ENCODE measurements around the gene PLXDC1.

PLXDC1 gene

DNA sequence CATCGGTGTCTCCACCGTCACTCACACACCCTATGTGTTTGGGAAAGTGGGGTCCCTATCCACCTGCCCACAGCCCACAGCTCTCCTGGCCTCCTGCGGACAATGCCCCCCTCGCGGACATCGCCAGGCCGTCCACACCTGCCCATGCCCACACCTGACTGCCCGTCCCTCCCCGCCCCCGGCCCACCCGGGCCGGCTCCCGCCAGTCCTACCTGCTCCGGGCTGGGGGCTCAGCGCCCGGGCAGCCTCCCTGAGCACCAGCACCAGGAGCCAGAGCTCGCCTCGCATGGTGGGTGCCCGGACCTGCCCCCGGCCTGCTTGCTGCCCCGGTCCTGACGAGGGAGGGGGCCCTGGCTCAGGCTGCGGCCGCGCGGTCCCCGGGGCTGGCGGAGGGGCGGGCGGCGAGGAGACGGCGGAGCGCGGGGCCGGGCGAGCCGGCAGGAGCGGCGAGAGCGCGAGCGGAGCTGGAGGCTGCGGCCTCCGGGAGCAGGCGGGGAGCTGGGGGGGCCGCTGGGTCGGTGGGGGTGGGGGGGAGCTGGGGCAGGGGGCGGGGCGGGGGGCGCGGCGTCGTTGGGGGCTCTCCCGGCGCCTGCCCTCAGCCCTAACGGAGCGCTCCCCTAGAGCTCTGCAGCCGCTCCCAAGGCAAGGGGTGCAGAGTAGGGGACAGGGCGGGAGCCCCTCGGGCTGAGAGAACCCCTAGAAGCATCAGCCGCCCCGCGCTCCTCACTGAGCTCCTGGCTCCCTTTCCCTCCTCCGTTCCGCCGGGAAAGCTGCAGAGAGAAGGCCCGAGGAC is at the start of gene PLXDC1:
Gene PLXDC1, minus strand, starts transcription at position 488 of the 793 bp plus-strand sequence. Its CDS starts 200 bp downstream, at position 288.
- no peak for DNase-seq (ENCODE audit: low read depth)

DNA sequence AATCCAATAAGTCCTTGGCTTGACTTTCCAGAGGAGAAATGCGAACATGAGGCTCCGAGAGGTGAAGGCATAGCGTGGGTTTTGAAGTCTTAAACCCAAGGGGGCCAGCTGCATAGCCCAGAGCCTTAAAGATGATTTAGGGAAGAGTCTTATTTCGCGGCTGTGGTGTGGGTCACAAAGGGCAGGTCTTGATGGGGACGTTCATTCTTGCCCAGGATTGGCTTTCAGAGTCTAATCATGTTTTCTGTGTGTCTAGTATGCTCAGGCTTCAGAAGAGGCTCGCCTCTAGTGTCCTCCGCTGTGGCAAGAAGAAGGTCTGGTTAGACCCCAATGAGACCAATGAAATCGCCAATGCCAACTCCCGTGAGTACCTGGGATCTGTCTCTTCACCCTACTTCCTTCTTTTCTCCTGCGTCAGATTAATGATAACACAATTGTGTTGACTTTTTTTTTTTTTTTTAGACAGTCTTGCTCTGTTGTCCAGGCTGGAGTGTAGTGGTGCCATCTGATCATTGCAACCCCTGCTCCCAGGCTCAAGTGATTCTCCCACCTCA is 49.6 kb upstream of the PLXDC1 start:
- DNase-seq (ENCODE audit: low read depth) = no peak

DNA sequence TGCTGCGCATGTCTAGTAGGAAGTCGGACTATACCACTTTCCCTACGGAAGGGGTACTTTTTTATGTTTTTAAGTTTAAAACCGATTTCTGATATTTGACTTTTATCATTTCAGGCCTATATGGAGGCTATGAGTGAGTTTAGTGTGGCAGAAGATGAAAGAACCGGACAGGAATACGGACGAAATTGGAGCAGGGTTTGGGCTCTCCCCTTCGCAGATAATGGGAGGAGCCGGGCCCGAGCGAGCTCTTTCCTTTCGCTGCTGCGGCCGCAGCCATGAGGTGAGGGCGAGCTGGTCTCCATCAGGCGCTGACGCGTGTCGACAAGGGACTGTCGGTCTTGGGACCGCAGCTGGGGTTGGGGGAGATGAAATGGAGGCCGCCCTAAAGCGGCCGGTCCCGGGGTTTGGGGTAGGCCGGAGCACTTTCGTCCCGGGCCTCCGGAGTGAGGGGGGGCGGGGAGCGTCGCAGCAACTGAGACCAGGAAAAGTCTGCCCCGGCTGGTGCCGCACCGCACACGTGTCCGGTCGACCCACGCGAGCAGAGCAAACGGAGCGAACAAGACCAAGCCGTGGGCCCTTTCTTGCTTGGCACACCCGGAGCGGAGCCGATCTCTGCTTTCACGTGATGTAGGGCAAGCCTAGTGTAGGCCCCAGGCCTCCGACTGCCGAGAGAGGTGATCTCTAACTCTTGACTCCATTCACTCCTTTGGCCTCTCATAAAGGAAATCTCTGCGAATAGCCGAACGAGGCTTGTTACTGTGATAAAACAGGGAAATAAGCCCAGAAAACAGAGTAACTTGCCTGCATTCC is 48.8 kb upstream of the PLXDC1 start, which contains the start of gene RPL19:
Gene RPL19, plus strand, starts transcription at position 214 of the 810 bp plus-strand sequence. Its CDS starts 62 bp downstream, at position 276.
- DNase-seq (ENCODE audit: low read depth) = peak; percentile 70

DNA sequence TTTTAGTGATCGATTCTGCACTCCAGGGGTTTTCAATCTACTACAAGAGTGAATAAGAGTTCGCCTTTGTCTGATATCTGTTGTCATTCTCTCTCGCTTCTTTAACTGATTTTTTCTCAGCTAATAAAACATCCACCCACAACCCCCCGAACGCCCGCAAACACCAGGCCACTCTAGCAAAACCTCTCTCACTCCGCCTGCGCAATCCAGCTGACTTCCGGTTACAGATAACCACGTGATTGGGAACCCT is 48.3 kb upstream of the PLXDC1 start:
- peak; percentile 79 for DNase-seq (ENCODE audit: low read depth)

DNA sequence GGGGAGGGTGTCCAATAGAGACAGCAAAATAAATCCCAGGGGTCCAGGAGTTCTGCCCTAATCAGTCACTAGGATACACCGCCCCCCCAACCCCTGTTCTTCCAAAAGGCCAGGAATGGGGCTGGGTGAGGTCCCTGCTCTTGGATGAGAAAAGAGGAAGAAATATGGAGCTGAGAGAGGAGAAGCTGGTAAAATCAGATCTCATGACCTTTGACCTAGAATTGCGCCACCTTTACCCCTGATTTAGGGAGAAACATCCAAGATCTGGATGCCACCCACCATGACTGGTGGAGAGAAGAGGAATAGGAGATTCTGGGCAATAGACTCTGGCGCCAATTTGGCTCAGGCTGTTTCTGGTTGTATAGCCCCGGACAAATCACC is 46.7 kb upstream of the PLXDC1 start:
- DNase-seq (ENCODE audit: low read depth) = no peak

DNA sequence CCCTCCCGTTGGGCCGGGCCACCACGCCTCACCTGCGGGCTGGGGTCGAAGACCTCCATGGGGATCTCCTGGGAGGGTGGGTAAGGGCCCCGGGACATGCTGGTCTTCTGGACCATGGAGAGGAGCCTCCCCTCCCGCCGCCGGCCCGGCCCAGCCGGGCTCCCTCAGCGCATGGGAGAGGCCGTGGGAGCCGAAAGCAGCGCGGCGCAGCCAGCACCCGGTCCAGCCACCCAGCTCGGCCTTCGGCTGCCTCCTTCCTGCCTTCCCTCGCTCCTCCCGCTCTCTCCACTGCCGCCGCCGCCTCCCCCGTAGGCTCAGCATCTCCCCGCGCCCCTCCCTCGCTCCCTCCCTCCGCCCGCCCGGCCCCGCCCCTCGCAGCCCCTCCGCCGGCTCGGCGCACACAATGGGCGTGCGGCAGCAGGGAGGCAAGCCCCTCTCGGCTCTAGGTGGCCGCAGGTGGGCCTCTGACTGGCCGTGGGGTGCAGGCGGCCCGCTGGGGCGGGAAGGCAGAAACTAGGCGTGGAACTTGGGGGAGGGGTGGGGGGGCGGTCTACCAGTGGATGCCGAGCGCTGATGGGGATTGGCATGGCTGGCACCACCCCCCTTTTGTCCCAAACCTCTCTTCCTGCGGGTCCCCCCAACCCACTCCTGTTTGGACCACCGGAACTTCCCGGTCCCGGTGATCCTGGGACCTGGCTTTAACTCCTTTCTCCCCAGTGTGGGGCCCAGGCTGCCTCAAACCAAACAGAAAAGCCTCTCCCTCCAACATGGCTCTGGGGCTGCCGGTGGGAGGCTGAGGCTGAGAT is 46.1 kb upstream of the PLXDC1 start, which contains the start of gene CACNB1:
Gene CACNB1, minus strand, starts transcription at position 290 of the 806 bp plus-strand sequence. Its CDS starts 174 bp downstream, at position 116.
- DNase-seq (ENCODE audit: low read depth) = peak; percentile 56

DNA sequence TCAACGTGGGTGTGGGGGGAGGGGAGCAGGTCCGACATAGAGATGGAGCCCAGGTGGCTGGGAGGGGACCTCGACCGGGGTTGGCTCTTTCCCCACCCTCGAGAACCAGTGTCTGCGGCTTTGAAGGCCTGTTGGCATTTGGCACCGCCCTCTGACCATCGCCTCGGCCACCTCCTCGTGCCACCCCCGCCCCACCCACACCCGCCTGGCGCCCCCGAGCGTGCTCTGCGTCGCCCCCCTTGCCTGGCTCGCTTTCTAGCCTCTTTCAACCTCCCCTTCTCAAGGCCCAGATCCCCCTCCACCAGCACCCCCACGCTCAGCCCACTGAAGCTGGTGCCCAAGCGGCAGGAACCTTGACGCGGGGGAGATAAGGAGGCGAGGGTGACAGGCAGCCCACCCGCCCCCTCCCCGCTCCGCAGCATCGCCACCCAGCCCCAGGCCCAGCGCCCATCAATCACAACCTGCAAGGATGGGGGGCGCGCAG is 45.4 kb upstream of the PLXDC1 start:
- no peak for DNase-seq (ENCODE audit: low read depth)

DNA sequence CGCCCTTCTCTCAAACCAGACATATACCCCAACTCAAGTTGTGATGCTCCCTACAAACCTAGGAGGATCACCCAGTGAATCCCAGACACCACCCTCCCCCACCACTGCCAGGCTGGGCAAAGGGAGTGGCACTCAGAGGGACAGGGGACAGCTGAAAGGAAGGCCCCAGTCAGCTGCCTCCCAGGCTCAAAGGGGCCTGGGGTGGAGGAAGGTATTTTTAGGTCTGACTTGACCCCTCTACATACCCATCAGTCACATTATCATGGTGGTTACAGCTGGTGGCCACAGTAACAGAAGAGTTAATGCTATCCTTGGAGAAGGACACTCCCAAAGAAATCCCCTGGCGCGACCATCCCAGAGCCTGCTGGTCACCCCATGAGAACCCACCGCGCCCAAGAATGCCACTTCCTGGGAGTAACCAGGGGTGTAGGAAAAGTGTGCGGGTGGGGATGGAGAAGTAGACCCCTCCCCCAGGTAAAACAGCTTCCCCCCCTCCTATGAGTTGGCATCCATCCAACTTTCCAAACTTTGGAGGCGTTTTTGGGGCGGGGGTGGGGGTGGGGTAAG is 44.9 kb upstream of the PLXDC1 start:
- no peak for DNase-seq (ENCODE audit: low read depth)

DNA sequence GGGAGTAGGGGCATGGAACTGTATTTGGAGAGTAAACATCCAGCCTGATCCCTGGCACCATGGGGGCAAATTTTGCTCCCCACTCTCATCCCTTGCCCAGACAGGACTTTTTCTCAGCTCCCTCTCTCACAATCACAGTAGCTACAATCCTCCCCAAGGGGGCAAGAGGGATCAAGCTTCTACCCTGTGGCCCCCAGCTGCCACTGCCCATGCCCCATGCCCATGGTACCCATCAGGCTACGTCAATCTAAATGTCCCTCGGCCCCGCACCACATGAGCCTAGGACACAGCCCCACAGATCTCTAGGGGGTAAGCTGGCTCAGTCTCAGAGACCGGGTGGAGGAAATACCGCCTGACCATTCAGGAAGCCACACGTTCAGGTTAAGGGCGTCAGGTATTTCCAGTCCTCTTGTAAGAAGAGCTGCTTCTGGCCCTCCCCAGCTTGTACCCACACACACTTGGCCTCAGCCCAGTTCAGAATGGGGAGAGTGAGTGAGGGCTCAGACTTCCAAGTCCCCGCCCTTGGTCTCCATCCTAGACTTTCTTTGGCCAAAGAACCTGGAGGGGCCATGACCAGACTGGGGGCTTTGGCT is 44.2 kb upstream of the PLXDC1 start:
- no peak for DNase-seq (ENCODE audit: low read depth)

DNA sequence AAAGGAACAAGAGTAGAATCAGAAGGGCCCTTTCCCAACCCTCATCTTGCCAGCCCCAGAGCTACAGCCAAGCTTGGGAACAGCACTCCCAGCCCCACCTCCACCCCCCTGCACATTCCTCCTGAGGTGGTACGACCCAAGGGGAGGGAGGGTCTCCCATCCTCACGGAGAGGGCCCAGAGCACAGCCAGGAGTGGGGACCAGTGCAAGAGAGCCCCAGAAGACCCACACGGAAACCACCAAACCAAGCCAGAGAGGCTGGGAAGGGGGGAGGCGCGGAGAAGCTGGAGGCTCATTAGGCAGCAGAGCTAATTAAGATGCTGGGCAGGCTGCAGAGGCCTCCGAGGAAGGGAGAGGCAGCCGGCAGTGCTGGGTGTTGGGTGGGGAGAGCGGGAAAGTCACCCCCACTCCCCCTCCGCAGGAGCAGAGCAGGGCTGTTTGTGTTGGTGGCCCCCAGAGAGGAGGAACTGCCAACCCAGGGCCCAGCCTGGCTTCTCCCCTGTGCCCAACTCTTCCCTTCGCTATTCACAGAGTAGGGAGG is 43.6 kb upstream of the PLXDC1 start:
- no peak for DNase-seq (ENCODE audit: low read depth)

DNA sequence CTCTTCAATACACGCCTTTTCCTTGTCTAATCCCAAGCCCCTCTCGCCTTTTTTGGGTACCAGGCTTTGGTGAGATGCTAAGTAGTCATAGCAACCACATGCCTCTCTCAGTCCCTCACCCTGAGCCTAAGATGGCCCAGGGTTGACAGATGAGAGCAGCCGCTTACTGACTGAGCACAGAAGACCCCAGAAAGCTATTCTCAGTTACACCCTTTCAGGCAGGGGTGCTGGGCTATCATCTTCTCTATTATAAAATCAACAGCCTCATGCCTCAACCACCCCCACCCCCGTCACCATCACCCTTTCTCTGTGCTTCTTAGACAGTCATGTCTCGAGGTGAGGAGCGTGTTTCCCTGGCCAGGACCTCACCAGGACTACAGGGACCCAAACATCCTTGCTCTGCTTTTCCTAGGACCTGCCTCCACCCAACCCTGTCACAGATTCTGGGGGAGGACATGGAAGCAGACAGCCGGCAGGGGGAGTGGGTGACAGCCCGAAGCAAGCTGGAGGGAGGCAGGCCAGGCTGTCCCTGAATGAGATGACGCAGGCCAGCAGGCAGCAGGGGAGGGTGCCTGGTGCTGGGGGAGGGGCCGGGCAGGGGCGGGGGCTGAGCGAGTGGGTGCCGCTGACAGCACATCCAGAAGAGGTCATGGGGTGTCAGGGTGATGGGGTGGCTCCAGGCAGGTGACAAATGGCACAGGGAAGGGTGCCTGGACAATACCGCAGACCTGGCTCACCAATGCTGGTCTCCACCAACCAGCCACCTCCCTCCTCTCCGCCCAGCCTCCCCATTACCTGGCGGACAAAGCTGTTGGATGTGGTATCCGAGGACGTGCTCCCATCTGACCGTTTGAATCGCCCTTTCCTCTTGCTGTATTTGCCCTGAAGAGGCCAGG is 42.9 kb upstream of the PLXDC1 start:
- no peak for DNase-seq (ENCODE audit: low read depth)

DNA sequence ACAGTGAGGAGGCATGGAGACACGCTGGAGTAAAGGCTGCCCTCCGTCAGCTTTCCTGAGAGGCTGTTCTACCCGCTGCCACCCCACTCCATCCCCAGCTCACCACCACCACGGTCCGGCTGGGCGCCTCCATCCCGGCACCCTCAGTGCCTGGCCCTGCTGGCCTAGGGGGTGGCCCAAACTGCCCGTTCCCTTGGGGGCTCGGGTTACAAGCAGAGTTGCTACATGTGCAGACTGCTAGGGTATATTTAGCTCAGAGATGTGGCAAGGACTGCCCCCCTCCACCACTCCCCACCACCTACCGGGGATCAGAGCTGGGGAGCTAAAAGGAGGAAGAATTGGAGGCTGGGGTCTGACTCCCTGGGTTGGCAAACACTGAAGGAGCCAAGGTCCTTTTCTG is 41.9 kb upstream of the PLXDC1 start:
- no peak for DNase-seq (ENCODE audit: low read depth)

DNA sequence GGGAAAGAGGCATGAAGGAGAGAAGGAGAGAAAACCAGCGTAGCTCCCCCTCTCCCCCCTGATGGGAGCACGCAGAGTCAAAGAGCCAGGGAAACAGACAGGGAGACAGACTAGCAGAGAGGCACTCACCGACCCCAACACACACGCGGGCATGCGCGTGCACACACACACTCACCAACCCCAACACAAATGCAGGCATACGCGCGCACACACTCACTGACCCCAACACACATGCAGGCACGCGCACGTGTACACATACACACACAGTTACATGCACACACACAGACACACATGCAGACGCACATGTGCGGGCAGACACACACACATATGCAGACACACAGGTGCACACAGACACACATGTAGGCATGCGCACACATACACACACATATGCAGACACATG is 41.5 kb upstream of the PLXDC1 start:
- no peak for DNase-seq (ENCODE audit: low read depth)

DNA sequence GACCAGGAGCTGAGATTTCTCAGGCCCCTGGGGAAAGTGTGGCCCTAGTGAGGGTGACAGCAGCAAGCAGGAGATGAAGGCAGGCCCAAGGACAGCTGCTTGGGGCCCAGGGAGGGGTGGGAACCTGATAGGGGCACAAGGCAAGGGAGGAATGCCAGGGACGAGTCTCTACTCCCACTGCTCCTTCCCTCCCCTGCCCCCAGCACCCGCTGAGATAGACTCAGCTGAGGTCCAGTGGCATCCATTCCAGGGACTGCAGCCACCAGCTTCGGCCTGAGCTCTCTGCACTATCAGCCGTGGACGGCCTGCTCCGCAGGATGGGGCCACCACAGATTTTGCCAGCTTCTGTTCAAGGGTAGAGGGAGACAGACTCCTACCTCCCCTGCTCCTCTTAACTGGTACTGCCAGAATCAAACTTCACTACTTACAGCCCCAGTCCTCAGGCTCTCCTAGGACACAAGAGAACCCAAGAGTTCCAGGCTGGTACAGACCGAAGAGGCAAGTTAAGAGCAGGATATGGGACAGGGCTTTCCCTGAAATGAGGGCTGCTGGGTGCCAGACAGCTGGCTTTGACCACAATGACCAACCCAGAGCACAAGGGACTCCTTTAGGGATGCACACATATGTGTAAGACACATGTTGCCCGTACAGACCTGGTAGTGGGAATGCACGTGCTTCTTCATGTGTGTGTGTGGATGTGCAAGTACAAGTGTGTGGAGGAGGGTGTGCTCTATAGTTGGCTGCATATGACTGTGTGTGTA is 40.5 kb upstream of the PLXDC1 start:
- DNase-seq (ENCODE audit: low read depth) = no peak

DNA sequence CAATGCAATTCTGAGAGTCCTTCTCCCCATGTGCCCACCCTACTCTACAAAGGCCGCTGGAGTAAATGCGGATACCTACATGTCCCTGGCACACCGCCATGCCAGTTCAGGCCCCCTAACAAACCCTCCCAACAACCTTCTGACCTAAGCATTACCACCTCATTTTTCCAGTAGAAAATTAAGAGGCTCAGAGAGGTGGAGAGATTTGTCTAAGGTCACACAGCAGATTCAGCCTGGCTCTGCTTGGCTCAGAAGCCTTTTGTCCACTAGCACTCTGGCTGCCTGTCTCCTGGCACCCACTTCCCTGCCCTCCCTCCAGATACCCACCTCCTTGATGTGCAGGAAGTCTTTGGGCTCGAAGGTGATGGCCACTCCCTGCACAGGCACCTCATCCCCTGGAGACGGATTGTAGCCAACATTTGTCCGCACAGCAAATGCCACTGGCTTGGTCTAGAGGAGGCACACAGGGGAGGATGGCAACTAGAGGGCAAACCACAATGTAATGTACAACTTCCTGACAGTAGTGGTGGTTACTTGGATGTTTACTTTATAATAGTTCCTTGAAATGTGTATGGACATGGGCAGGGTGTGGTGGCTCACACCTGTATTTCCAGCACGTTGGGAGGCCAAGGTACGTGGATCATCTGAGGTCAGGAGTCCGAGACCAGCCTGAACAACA is 35.9 kb upstream of the PLXDC1 start:
- no peak for DNase-seq (ENCODE audit: low read depth)

DNA sequence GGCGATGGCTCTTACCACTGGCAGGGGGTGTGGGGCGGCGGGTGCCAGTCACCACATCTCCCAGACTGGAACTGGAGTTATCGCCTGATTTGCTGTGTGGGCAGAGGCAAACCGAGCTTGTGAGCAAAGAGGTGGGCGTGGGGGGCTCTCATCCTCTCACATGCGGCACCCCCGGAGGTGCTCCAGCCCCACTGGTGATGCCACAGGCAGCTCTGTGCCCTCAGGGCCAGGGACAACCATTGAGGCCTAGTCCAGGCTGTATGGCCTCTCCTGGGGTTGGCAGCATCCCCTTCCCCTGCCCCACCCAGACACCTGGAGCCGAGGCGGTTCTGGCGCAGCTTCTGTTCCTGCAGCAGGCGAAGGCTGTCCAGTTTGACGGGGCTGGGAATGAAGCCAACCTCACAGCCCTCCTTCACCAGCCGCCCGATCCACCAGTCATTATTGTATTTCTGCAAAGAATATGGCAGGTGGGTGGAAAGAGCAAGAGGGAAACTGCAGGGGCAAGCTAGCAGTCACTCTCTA is 35.1 kb upstream of the PLXDC1 start:
- no peak for DNase-seq (ENCODE audit: low read depth)

DNA sequence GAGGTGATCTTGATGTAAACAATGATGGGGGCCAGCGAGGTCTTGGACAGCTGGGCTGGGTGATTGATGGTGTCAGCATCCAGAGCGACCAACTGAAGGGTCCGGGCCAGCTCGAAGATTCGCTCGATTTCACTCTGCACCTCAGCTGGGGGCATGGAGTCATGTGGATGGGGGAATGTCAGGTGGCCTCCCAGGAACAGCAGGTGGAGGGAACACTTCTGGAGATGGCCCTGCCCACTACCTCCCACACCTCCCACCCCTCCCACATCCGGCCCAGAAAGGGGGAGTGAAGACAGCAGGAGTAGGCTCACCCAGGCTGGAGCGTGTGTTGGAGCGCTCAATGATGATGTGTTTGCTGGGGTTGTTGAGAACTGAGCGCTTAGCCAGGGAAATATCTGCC is 32.3 kb upstream of the PLXDC1 start:
- no peak for DNase-seq (ENCODE audit: low read depth)

DNA sequence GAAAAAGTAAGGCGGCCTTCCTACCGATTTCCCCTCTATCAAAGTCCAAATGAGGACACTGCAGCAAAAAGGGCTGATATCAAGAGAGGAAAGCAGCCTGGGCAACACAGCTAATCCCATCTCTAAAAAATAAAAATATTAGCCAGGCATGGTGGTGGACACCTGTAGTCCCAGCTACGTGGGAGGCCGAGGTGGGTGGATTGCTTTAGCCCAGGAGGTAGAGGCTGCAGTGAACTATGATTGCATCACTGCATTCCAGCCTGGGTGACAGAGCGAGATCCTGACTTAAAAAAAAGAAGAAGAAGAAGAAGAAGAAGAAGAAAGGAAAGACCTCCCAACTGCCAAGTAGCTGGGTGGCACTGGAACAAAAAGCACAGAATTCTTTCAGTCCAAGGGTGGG is 31.6 kb upstream of the PLXDC1 start:
- DNase-seq (ENCODE audit: low read depth) = no peak

Data from activated T-helper 9 cell treated with anti-CD3 and anti-CD28 coated beads, Interleukin-2, amount 50 U/mL, for 16 hours (primary cell).